ENCODE measurements around the gene PCMT1.

- TF ChIP-seq POLR2A (IDR thresholded peaks at IDR 0.05): no peak
- TF ChIP-seq, protein P1, sequence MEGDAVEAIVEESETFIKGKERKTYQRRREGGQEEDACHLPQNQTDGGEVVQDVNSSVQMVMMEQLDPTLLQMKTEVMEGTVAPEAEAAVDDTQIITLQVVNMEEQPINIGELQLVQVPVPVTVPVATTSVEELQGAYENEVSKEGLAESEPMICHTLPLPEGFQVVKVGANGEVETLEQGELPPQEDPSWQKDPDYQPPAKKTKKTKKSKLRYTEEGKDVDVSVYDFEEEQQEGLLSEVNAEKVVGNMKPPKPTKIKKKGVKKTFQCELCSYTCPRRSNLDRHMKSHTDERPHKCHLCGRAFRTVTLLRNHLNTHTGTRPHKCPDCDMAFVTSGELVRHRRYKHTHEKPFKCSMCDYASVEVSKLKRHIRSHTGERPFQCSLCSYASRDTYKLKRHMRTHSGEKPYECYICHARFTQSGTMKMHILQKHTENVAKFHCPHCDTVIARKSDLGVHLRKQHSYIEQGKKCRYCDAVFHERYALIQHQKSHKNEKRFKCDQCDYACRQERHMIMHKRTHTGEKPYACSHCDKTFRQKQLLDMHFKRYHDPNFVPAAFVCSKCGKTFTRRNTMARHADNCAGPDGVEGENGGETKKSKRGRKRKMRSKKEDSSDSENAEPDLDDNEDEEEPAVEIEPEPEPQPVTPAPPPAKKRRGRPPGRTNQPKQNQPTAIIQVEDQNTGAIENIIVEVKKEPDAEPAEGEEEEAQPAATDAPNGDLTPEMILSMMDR (IDR thresholded peaks at IDR 0.05): no peak
- TF ChIP-seq EP300 (IDR thresholded peaks at IDR 0.05): no peak
Measured at GRCh38 chr6:149733089-149733720, 16.3 kb upstream of the PCMT1 start.

All from ovary (tissue), 3 donors.